H7 (cell line): Measurements from ENCODE around the gene TAX1BP3. TPM values are rescaled to one million over a fixed set of nuclear protein-coding genes. Genes with fewer than 3 reads are reported as not detected.
A peak's percentile ranks its signal among the peaks of the same experiment; 100 is the strongest.

Experiments used
- DNase-seq: peaks from one replicate; pipeline ENCODE4 v3.0.0; 2012
- H3K27me3 ChIP-seq: 2 replicates; pipeline ENCODE4 v1.6.0; 2011; ENCODE audit warnings: mild to moderate bottlenecking, low read length; ENCODE audit not compliant: control insufficient read depth, insufficient read depth
- H3K36me3 ChIP-seq: replicated peaks from 2 replicates; pipeline ENCODE4 v1.5.1; 2011; ENCODE audit warnings: low read length; ENCODE audit not compliant: control insufficient read depth, insufficient read depth
- H3K4me3 ChIP-seq: 2 replicates; pipeline ENCODE4 v1.5.1; 2011; ENCODE audit warnings: low read depth, mild to moderate bottlenecking, control low read depth, low read length, moderate library complexity; ENCODE audit not compliant: insufficient read depth
- total RNA-seq: library from RNA; depleted of rRNA; stranded (reverse); fragments of >200 nt; shearing (Covaris generic); gene quantifications from 2 replicates; pipeline ENCODE4 v1.2.3, GENCODE V29; 2014; rRNA removed

TAX1BP3 gene
- total RNA-seq, 1 experiment from 2014 or later: 122 TPM

GRCh38 chr17:3636154-3636907 is 32.0 kb downstream of the TAX1BP3 start, which contains the start of the genes CTNS and SHPK:
CTNS (plus strand) TSS chr17:3636760; CDS start chr17:3640207, 3,447 bp downstream.
SHPK (minus strand) TSS chr17:3636250; CDS start chr17:3636219, 31 bp downstream.
- no peaks in the 10 kb centered on the region for H3K27me3 ChIP-seq
- H3K36me3 ChIP-seq: no peaks in the 10 kb centered on the region; the same call in 1 of the 2 replicates
- peak within 1 kb of the TSS; percentile 96 for H3K4me3 ChIP-seq
- peak; percentile 100 for DNase-seq

GRCh38 chr17:3635474-3636153 is 32.8 kb downstream of the TAX1BP3 start:
- H3K4me3 ChIP-seq: peak overlapping the region; percentile 96
- no peaks in the 10 kb centered on the region for H3K27me3 ChIP-seq
- peaks cover 1% of the 10 kb centered on the region for H3K36me3 ChIP-seq
- no peak for DNase-seq

GRCh38 chr17:3632287-3632686 is 36.1 kb downstream of the TAX1BP3 start:
- Histone ChIP-seq H3K27me3 (no peaks in the 10 kb centered on the region), H3K4me3 (no peak overlapping the region), H3K36me3 (peaks cover 10% of the 10 kb centered on the region)
- no peak for DNase-seq

GRCh38 chr17:3630781-3631180 is 37.6 kb downstream of the TAX1BP3 start:
- Histone ChIP-seq H3K27me3 (no peaks in the 10 kb centered on the region), H3K4me3 (no peak overlapping the region), H3K36me3 (peaks cover 10% of the 10 kb centered on the region)
- no peak for DNase-seq

GRCh38 chr17:3627769-3628167 is 40.6 kb downstream of the TAX1BP3 start:
- Histone ChIP-seq H3K36me3 (peaks cover 23% of the 10 kb centered on the region), H3K27me3 (no peaks in the 10 kb centered on the region), H3K4me3 (no peak overlapping the region)
- no peak for DNase-seq

- Histone ChIP-seq H3K4me3 (no peak overlapping the region), H3K27me3 (no peaks in the 10 kb centered on the region), H3K36me3 (peaks cover 25% of the 10 kb centered on the region)
- no peak for DNase-seq
These were observed 41.3 kb downstream of the TAX1BP3 start for GRCh38 chr17:3626831-3627768.

GRCh38 chr17:3622977-3623594 is 45.3 kb downstream of the TAX1BP3 start:
- DNase-seq: no peak
- H3K4me3 ChIP-seq: no peak overlapping the region
- H3K36me3 ChIP-seq: peaks cover 24% of the 10 kb centered on the region
- H3K27me3 ChIP-seq: no peaks in the 10 kb centered on the region

- peaks cover 28% of the 10 kb centered on the region for H3K36me3 ChIP-seq
- no peak overlapping the region for H3K4me3 ChIP-seq
- no peak for DNase-seq
- no peaks in the 10 kb centered on the region for H3K27me3 ChIP-seq
These were observed 47.1 kb downstream of the TAX1BP3 start for GRCh38 chr17:3621146-3621720.

- H3K36me3 ChIP-seq: peaks cover 23% of the 10 kb centered on the region
- H3K27me3 ChIP-seq: no peaks in the 10 kb centered on the region
- DNase-seq: no peak
- H3K4me3 ChIP-seq: no peak overlapping the region
These were observed 53.1 kb downstream of the TAX1BP3 start for GRCh38 chr17:3615160-3615870.

- no peaks in the 10 kb centered on the region for H3K27me3 ChIP-seq
- H3K36me3 ChIP-seq: peaks cover 37% of the 10 kb centered on the region
- DNase-seq: no peak
- H3K4me3 ChIP-seq: no peak overlapping the region
These were observed 55.3 kb downstream of the TAX1BP3 start for GRCh38 chr17:3613124-3613523.

Other genes starting within 250 kb of the TAX1BP3 start
- gene OR1E2, start 234.7 kb downstream of the TAX1BP3 start, total RNA-seq: not detected in 2 replicates
- 0.10 and 1.3 TPM in 2 replicates for gene SPATA22, start 196.8 kb downstream of the TAX1BP3 start, total RNA-seq
- not detected in 2 replicates for gene ASPA, start 192.6 kb downstream of the TAX1BP3 start, total RNA-seq
- 0.69 and 2.5 TPM in 2 replicates for gene TRPV3, start 110.8 kb downstream of the TAX1BP3 start, total RNA-seq
- 3.0 and 3.1 TPM in 2 replicates for gene TRPV1, start 59.2 kb downstream of the TAX1BP3 start, total RNA-seq
- 22.9 and 27.0 TPM in 2 replicates for gene SHPK, start 32.3 kb downstream of the TAX1BP3 start, total RNA-seq
- 9.6 and 17.9 TPM in 2 replicates for gene CTNS, start 31.8 kb downstream of the TAX1BP3 start, total RNA-seq
- gene EMC6, start 234 bp upstream of the TAX1BP3 start, total RNA-seq: 41.6 and 48.5 TPM in 2 replicates
- 2.3 and 2.7 TPM in 2 replicates for gene P2RX5, start 27.6 kb upstream of the TAX1BP3 start, total RNA-seq
- gene HASPIN, start 55.3 kb upstream of the TAX1BP3 start, total RNA-seq: 34.2 and 39.1 TPM in 2 replicates
- 28.8 and 34.7 TPM in 2 replicates for gene ITGAE, start 132.6 kb upstream of the TAX1BP3 start, total RNA-seq
- 17.5 and 28.0 TPM in 2 replicates for gene NCBP3, start 177.7 kb upstream of the TAX1BP3 start, total RNA-seq
- 6.0 and 6.7 TPM in 2 replicates for gene CAMKK1, start 224.5 kb upstream of the TAX1BP3 start, total RNA-seq
- gene P2RX1, start 247.9 kb upstream of the TAX1BP3 start, total RNA-seq: 0.10 and 0.33 TPM in 2 replicates